ENCODE results near the gene HOXB3.

GRCh38 chr17:48556229-48556575 is 33.8 kb downstream of the HOXB3 start:
- TF ChIP-seq CTCF (conservative IDR thresholded peaks at IDR 0.05; ENCODE audit: low read depth, low read length) (no peak), RAD21 (IDR thresholded peaks at IDR 0.05; ENCODE audit: low read length) (no peak), MXI1 (IDR thresholded peaks at IDR 0.05; ENCODE audit: borderline replicate concordance, low read depth, low read length) (no peak), POLR2A (IDR thresholded peaks at IDR 0.05; ENCODE audit: low read depth, low read length) (no peak), SMC3 (IDR thresholded peaks at IDR 0.05; ENCODE audit: low read depth, low read length) (no peak), ELK1 (IDR thresholded peaks at IDR 0.05; ENCODE audit: borderline replicate concordance, low read depth, low read length) (no peak), MAFK (IDR thresholded peaks at IDR 0.05; ENCODE audit: low read depth, low read length) (no peak), CEBPB (IDR thresholded peaks at IDR 0.05; ENCODE audit: low read depth, low read length) (no peak), USF2 (IDR thresholded peaks at IDR 0.05; ENCODE audit: low read depth, low read length) (no peak), RFX5 (IDR thresholded peaks at IDR 0.05; ENCODE audit: low read depth, low read length) (no peak)
